Skeletal muscle satellite cell (primary cell): Measurements from ENCODE around the gene TMEM120B. TPM values are rescaled to one million over a fixed set of nuclear protein-coding genes. Genes with fewer than 3 reads are reported as not detected.
"Not testable (repeated sequence)": the region's sequence is repeated elsewhere in the genome, so short reads cannot be mapped to it uniquely, and the experiment has no call there.

ENCODE experiments used
- H3K27me3 ChIP-seq: 2 replicates; pipeline ENCODE4 v1.7.0; 2013; ENCODE audit warnings: low read length; ENCODE audit not compliant: control insufficient read depth, insufficient read depth
- H3K36me3 ChIP-seq: 2 replicates; pipeline ENCODE4 v1.7.0; 2013; ENCODE audit warnings: mild to moderate bottlenecking, control low read depth, low read length; ENCODE audit not compliant: insufficient read depth
- H3K4me1 ChIP-seq: 2 replicates; pipeline ENCODE4 v1.7.0; 2013; ENCODE audit warnings: low read length; ENCODE audit not compliant: control insufficient read depth, insufficient read depth
- H3K4me2 ChIP-seq: 2 replicates; pipeline ENCODE4 v1.7.0; 2013; ENCODE audit warnings: mild to moderate bottlenecking, low read length
- H3K4me3 ChIP-seq: 2 replicates; pipeline ENCODE4 v1.7.0; 2013; ENCODE audit warnings: low read length
- H3K9ac ChIP-seq: 2 replicates; pipeline ENCODE4 v1.7.0; 2013; ENCODE audit warnings: mild to moderate bottlenecking, low read depth, low read length, moderate library complexity
- H3K9me3 ChIP-seq: replicated peaks from 2 replicates; pipeline ENCODE4 v1.7.0; 2013; ENCODE audit warnings: mild to moderate bottlenecking, control low read depth, low read length
- total RNA-seq: library from RNA; depleted of rRNA; stranded (reverse); fragments of >200 nt; gene quantifications from 2 replicates; pipeline ENCODE4 v1.2.3, GENCODE V29; 2012; rRNA removed

The TMEM120B gene
- 7.9 and 8.5 TPM in 2 replicates for total RNA-seq

GRCh38 chr12:121712461-121713256 lies at the start of gene TMEM120B:
TSS of gene TMEM120B (plus strand) at chr12:121712752. CDS start at chr12:121712896, 144 bp downstream.
- Histone ChIP-seq H3K4me1 (peaks cover 41% of the 10 kb centered on the region), H3K9ac (peak within 1 kb of the TSS; percentile 87), H3K9me3 (no peaks in the 10 kb centered on the region), H3K4me3 (peak within 1 kb of the TSS; percentile 86), H3K27me3 (no peaks in the 10 kb centered on the region), H3K4me2 (peak within 1 kb of the TSS; percentile 88), H3K36me3 (no peaks in the 10 kb centered on the region)

GRCh38 chr12:121663610-121663929 lies 49.0 kb upstream of the TMEM120B start:
- Histone ChIP-seq H3K9ac (no peak overlapping the region), H3K4me2 (no peak overlapping the region), H3K9me3 (no peaks in the 10 kb centered on the region), H3K4me1 (no peaks in the 10 kb centered on the region), H3K36me3 (no peaks in the 10 kb centered on the region), H3K4me3 (no peak overlapping the region), H3K27me3 (no peaks in the 10 kb centered on the region)

GRCh38 chr12:121666829-121667228 lies 45.7 kb upstream of the TMEM120B start:
- not testable (repeated sequence) for H3K4me1 ChIP-seq

GRCh38 chr12:121668750-121669520 lies 43.6 kb upstream of the TMEM120B start:
- no peak overlapping the region for H3K4me3 ChIP-seq
- no peaks in the 10 kb centered on the region for H3K36me3 ChIP-seq
- no peak overlapping the region for H3K9ac ChIP-seq
- peaks cover 14% of the 10 kb centered on the region for H3K4me1 ChIP-seq
- H3K27me3 ChIP-seq = no peaks in the 10 kb centered on the region
- H3K9me3 ChIP-seq = no peaks in the 10 kb centered on the region
- H3K4me2 ChIP-seq = no peak overlapping the region

More at GRCh38 chr12:121666829-121667228, 45.7 kb upstream of the TMEM120B start:
- not testable (repeated sequence) for H3K4me3 ChIP-seq, H3K36me3 ChIP-seq, H3K27me3 ChIP-seq, H3K9ac ChIP-seq, H3K9me3 ChIP-seq, H3K4me2 ChIP-seq

GRCh38 chr12:121669521-121669900 lies 43.0 kb upstream of the TMEM120B start, which contains the start of gene MORN3:
TSS of gene MORN3 (minus strand) at chr12:121669654. CDS start at chr12:121669483, 171 bp downstream.
- no peak within 1 kb of the TSS for H3K9ac ChIP-seq
- no peak within 1 kb of the TSS for H3K4me2 ChIP-seq
- no peaks in the 10 kb centered on the region for H3K27me3 ChIP-seq
- H3K4me3 ChIP-seq = no peak within 1 kb of the TSS
- H3K9me3 ChIP-seq = no peaks in the 10 kb centered on the region
- H3K4me1 ChIP-seq = peaks cover 14% of the 10 kb centered on the region
- no peaks in the 10 kb centered on the region for H3K36me3 ChIP-seq

- Histone ChIP-seq H3K9me3 (no peaks in the 10 kb centered on the region), H3K4me3 (peak overlapping the region; percentile 74), H3K9ac (peak overlapping the region; percentile 58), H3K4me2 (peak overlapping the region; percentile 93), H3K4me1 (peaks cover 14% of the 10 kb centered on the region), H3K36me3 (no peaks in the 10 kb centered on the region), H3K27me3 (no peaks in the 10 kb centered on the region)
Measured at GRCh38 chr12:121673013-121673511, 39.5 kb upstream of the TMEM120B start.

GRCh38 chr12:121676190-121676589 lies 36.4 kb upstream of the TMEM120B start:
- H3K36me3 ChIP-seq = no peaks in the 10 kb centered on the region
- H3K4me2 ChIP-seq = no peak overlapping the region
- no peaks in the 10 kb centered on the region for H3K9me3 ChIP-seq
- no peaks in the 10 kb centered on the region for H3K27me3 ChIP-seq
- peaks cover 14% of the 10 kb centered on the region for H3K4me1 ChIP-seq
- no peak overlapping the region for H3K4me3 ChIP-seq
- H3K9ac ChIP-seq = no peak overlapping the region

- Histone ChIP-seq H3K9ac (no peak overlapping the region), H3K9me3 (no peaks in the 10 kb centered on the region), H3K4me2 (no peak overlapping the region), H3K27me3 (no peaks in the 10 kb centered on the region), H3K4me1 (peaks cover 1% of the 10 kb centered on the region), H3K4me3 (no peak overlapping the region), H3K36me3 (no peaks in the 10 kb centered on the region)
Measured at GRCh38 chr12:121678305-121678704, 34.2 kb upstream of the TMEM120B start.

GRCh38 chr12:121678716-121679300 lies 33.7 kb upstream of the TMEM120B start:
- Histone ChIP-seq H3K36me3 (no peaks in the 10 kb centered on the region), H3K4me3 (no peak overlapping the region), H3K27me3 (no peaks in the 10 kb centered on the region), H3K4me2 (no peak overlapping the region), H3K9ac (no peak overlapping the region), H3K9me3 (no peaks in the 10 kb centered on the region), H3K4me1 (no peaks in the 10 kb centered on the region)

GRCh38 chr12:121679661-121680197 lies 32.8 kb upstream of the TMEM120B start:
- not testable (repeated sequence) for H3K4me1 ChIP-seq, H3K9ac ChIP-seq

GRCh38 chr12:121688966-121689365 lies 23.6 kb upstream of the TMEM120B start:
- no peak overlapping the region for H3K4me2 ChIP-seq
- H3K27me3 ChIP-seq = no peaks in the 10 kb centered on the region
- H3K4me3 ChIP-seq = no peak overlapping the region
- H3K9ac ChIP-seq = no peak overlapping the region
- no peaks in the 10 kb centered on the region for H3K9me3 ChIP-seq
- peaks cover 8% of the 10 kb centered on the region for H3K4me1 ChIP-seq
- H3K36me3 ChIP-seq = no peaks in the 10 kb centered on the region

More at GRCh38 chr12:121679661-121680197, 32.8 kb upstream of the TMEM120B start:
- H3K4me3 ChIP-seq, H3K27me3 ChIP-seq, H3K9me3 ChIP-seq, H3K36me3 ChIP-seq, H3K4me2 ChIP-seq: not testable (repeated sequence)
